HG03442 (cell line): ENCODE data around the gene SEC23B.
"Not testable (repeated sequence)": the region's sequence is repeated elsewhere in the genome, so short reads cannot be mapped to it uniquely, and the experiment has no call there.

Experiments used
- ATAC-seq: cut with Tn5 transposase; IDR thresholded peaks from one replicate; pipeline ENCODE4 v1.9.1; 2021; ENCODE audit warnings: mild to moderate bottlenecking, moderate library complexity; ENCODE audit not compliant: unreplicated experiment

The SEC23B gene

GRCh38 chr20:18523066-18523465 lies 15.3 kb downstream of the SEC23B start:
- ATAC-seq, result no peak

GRCh38 chr20:18524646-18525045 lies 16.9 kb downstream of the SEC23B start:
- ATAC-seq, result no peak

- not testable (repeated sequence) for ATAC-seq
Observed at GRCh38 chr20:18526761-18527160, 19.0 kb downstream of the SEC23B start.

GRCh38 chr20:18527339-18527738 lies 19.6 kb downstream of the SEC23B start:
- no peak for ATAC-seq

GRCh38 chr20:18527836-18528235 lies 20.1 kb downstream of the SEC23B start:
- ATAC-seq, result no peak

DNA sequence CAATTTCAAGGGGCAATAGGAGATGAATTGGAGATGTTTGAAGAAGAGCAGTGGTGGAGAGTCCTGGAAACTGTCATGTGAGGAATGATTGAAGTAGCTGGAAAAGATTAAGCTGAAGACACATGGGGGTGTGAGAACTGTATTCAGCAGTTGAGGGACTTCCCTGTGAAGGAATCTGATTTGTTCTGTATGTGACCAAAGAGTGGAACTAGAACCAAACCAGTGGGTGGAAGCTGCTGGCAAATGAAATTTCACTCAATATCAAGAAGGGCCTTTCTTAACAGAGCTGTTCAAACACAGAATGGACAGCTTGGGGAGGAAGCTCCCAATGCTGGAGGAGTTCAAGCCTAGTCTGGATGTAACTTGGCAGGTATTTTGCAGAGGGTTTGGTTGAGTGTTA lies 21.3 kb downstream of the SEC23B start:
- ATAC-seq, result no peak

- no peak for ATAC-seq
Observed at GRCh38 chr20:18532626-18533025, 24.9 kb downstream of the SEC23B start.

GRCh38 chr20:18533491-18533890 lies 25.8 kb downstream of the SEC23B start:
- no peak for ATAC-seq

DNA sequence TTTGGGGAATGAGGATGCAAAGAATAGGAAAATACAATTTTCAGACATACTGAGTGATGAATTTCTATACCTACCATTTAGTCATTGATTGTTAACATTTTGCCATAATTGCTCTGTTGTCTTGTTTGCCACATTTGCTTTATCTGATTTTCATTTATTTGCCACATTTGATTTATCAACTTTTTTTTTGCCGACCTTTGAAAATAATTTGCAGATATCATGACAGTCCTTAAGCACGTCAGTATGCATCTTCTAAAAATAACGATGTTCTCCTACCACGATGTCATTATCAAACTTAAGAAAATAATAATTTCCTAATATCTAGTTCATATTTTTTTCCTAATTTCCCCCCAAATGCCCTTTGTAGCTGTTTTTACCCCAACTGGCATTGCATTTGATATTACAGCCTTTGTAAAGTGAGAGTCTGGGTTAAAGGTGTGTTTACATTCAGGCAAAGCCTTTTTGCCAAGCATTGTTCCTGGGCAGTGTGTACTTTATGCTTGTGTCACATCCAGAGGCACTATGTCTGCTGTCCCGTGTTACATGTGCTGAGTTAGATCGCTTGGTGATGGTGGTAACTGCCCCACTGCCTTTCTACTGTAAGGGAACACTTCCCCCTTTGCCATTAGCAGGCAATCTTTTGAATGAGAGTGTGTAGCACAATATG lies 26.4 kb downstream of the SEC23B start:
- ATAC-seq, result no peak

DNA sequence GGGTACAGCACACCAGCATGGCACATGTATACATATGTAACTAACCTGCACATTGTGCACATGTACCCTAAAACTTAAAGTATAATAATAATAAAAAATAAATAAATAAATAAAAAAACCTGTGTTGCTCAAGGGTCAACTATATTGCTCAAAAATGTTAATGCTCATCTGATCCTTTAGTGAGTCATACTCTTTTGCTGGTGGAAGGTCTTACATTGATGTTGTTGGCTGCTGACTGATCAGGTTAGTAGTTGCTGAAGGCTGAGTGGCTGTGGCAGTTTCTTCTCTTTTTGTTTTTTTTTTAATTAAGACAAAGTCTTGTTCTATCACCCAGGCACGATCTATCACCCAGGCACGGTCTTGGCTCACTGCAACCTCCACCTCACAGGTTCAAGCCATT lies 29.9 kb downstream of the SEC23B start:
- no peak for ATAC-seq

DNA sequence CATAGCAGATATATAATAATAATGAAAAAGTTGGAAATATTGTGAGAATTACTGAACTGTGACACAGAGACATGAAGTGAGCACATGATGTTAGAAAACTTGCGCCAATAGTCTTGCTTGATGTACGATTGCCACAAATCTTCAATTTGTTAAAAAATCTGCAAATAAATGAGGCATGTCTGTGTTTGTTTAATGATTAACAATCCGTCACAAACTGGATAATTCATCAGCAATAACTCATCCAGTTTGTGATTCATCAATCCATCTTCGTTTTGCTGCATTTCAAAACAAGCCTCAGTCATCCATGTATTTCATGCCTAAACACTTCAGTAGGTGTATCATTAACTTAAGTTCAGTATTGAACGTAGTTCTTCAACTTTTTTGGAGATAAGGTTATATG lies 34.0 kb downstream of the SEC23B start:
- ATAC-seq, result no peak

DNA sequence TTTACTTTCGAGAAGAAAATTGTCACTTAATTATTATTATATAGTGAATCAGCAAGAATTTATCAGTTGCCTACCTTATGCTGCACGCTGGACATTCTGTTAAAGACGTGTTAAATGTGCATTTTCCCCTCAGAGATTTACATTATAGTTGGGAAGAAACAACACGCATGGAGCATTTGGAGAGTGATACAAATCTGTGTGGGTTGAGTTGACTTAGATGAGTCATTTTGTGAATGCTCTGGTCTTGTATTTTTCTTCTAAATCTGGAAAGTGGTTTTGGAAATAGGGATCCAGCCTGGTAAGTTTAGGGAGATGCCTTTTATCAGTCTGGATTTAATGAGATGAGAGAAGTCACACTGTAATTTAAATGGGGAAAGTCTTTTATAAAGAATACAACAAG lies 35.5 kb downstream of the SEC23B start:
- no peak for ATAC-seq

GRCh38 chr20:18543932-18544331 lies 36.2 kb downstream of the SEC23B start:
- ATAC-seq, result no peak

- ATAC-seq, result no peak
Observed at GRCh38 chr20:18545566-18545965, 37.8 kb downstream of the SEC23B start.

GRCh38 chr20:18548465-18548864 lies 40.7 kb downstream of the SEC23B start:
- ATAC-seq, result no peak

DNA sequence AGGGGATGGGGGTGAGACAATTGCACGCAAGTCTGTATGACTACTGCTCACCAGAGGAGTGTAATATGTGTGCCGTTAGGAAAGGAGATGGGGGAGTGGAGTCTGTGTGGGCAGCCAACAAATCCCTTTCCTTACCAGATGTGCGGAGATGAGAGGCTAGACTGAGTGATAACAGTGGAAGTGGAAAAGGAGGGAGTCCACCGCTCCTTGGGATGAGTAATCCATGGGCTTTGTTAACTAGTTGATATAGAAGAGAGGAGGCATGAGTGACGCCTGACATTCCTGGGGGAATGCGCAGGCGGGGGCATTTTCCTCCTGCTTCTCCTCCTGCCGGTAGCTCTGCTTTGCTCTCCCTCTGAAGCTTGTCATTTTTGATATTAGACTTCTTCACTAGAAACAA lies 46.0 kb downstream of the SEC23B start:
- ATAC-seq, result no peak

DNA sequence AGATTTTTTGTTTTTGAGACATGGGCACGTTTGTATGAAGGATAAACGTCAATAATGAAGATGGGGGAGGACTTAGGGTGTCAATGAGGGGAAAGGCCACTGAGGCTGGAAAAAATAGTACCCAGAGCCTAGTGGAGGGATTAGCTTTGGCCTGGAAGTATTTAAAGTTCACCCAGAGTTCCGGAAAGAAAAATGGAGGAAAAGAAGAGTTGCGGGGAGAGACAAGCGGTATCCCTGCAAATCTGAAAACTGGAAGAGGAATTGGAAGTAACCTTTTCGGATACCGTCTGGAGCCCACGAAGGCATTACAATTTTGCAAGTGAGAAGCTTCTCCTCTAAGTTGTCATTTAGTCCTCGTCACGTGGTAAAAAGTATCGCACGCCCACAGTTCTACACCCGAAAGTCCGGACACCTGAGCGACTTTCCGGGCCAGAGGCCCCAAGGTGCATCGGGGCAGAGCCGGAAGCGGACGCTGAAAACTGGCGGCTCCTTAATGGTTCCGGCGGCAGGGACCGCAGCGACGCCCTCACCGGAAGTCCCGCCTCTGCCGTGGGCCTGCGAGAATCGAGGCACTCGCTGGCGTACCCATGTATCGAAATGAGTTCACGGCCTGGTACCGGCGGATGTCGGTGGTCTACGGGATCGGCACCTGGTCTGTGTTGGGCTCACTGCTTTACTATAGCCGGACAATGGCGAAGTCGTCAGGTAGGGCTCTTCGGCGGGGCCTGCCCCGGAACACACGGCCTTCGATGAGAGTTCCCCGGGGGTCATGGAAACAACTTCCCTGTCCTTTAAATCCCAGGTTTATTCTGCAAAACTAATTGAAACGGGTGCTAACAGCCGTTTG lies 59.4 kb downstream of the SEC23B start, which contains the start of gene SMIM26:
Gene SMIM26 (plus strand): TSS at position 541 of the 847 bp plus-strand sequence. CDS start 47 bp downstream, at position 588.
- ATAC-seq, result peak; percentile 99

- ATAC-seq, result peak; percentile 9
Observed at GRCh38 chr20:18567739-18568091, 60.0 kb downstream of the SEC23B start.

GRCh38 chr20:18571009-18571408 lies 63.3 kb downstream of the SEC23B start:
- no peak for ATAC-seq

GRCh38 chr20:18571578-18571977 lies 63.8 kb downstream of the SEC23B start:
- ATAC-seq, result no peak

- ATAC-seq, result no peak
Observed at GRCh38 chr20:18577942-18578341, 70.2 kb downstream of the SEC23B start.

DNA sequence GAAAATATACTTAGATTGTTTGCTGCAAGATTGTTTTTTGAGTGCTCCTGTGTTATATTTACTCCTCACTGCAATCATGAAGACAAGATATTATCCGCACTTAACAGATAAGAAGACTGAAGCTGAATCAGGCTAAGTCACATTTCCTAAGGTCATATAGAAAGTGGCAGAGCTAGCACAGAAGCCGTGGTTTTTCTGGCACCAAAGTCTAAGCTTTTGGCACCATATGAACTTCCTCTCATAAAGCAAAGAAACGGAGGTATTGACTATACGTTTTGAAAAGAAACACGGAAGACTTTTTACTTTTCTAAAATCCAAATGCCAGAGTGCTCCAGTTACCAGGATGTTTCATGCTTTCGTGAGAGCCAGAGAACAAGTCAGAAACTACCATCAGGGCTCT lies 70.8 kb downstream of the SEC23B start:
- ATAC-seq, result no peak
